IMR-90 (cell line): ENCODE results near the gene PLXDC1. TPM values are rescaled to one million over a fixed set of nuclear protein-coding genes. Genes with fewer than 3 reads are reported as not detected.

Experiments used
- ATAC-seq: fragments of 200-7000 bp; cut with Tn5 transposase; 2 replicates; pipeline ENCODE4 v1.9.1; 2020; ENCODE audit warnings: low read depth, mild to moderate bottlenecking, moderate library complexity
- BruUV-seq: library from RNA; stranded (reverse); fragments of 400-500 nt; replicated peaks from 2 replicates; lab custom pipeline; 2021; lab: Mats Ljungman, UMichigan
- CTCF ChIA-PET: fragments of 300-600 bp; formaldehyde crosslinking; extraction: SDS; loops from one replicate; lab custom pipeline; 2021; ENCODE audit warnings: antibody characterized with exemption; lab: Yijun Ruan, JAX
- POLR2A ChIA-PET: fragments of 300-600 bp; sonication (Branson Sonifier 250); formaldehyde crosslinking; loops from one replicate; lab custom pipeline; 2022; ENCODE audit warnings: antibody characterized with exemption; ENCODE audit not compliant: unreplicated experiment; lab: Charles Lee
- DNase-seq: peaks from one replicate; pipeline ENCODE4 v3.0.0; 2013
- H2AFZ ChIP-seq: replicated peaks from 2 replicates; pipeline ENCODE3; 2013; ENCODE audit warnings: low read length, mild to moderate bottlenecking; ENCODE audit not compliant: poor library complexity
- H2AK5ac ChIP-seq: 2 replicates; pipeline ENCODE4 v1.6.1; 2013; ENCODE audit warnings: low read depth, low read length, inconsistent platforms
- H2AK9ac ChIP-seq: replicated peaks from 2 replicates; pipeline ENCODE3; 2013; ENCODE audit warnings: mild to moderate bottlenecking, low read depth, low read length, moderate library complexity; ENCODE audit not compliant: poor library complexity
- H2BK120ac ChIP-seq: 2 replicates; pipeline ENCODE4 v1.6.1; 2013; ENCODE audit warnings: low read depth, low read length, inconsistent platforms
- H2BK15ac ChIP-seq: 3 replicates; pipeline ENCODE4 v1.6.1; 2013; ENCODE audit warnings: low read depth, low read length, inconsistent platforms
- H2BK20ac ChIP-seq: 2 replicates; pipeline ENCODE4 v1.6.1; 2013; ENCODE audit warnings: low read depth, mild to moderate bottlenecking, inconsistent platforms, low read length, moderate library complexity
- H2BK5ac ChIP-seq: 2 replicates; pipeline ENCODE4 v1.6.1; 2013; ENCODE audit warnings: mild to moderate bottlenecking, low read depth, low read length, inconsistent platforms; ENCODE audit not compliant: poor library complexity, severe bottlenecking
- H3K14ac ChIP-seq: replicated peaks from 2 replicates; pipeline ENCODE4 v1.6.1; 2013; ENCODE audit warnings: low read depth, low read length, inconsistent platforms
- H3K18ac ChIP-seq: 2 replicates; pipeline ENCODE4 v1.6.1; 2013; ENCODE audit warnings: low read depth, low read length, control low read depth
- H3K23ac ChIP-seq: 2 replicates; pipeline ENCODE4 v1.6.1; 2013; ENCODE audit warnings: low read depth, low read length, inconsistent platforms
- H3K27ac ChIP-seq: 2 replicates; pipeline ENCODE4 v1.5.1; 2013; ENCODE audit warnings: mild to moderate bottlenecking, control low read depth, low read length; ENCODE audit not compliant: insufficient read depth
- H3K27me3 ChIP-seq: 2 replicates; pipeline ENCODE4 v1.6.1; 2013; ENCODE audit warnings: low read length; ENCODE audit not compliant: control insufficient read depth, insufficient read depth
- H3K36me3 ChIP-seq: 2 replicates; pipeline ENCODE4 v1.6.1; 2013; ENCODE audit warnings: low read length, mixed read lengths; ENCODE audit not compliant: control insufficient read depth, insufficient read depth
- H3K4ac ChIP-seq: 2 replicates; pipeline ENCODE4 v1.6.1; 2013; ENCODE audit warnings: low read depth, low read length, inconsistent platforms
- H3K4me1 ChIP-seq: 2 replicates; pipeline ENCODE4 v1.6.1; 2013; ENCODE audit warnings: low read length, mixed read lengths; ENCODE audit not compliant: control insufficient read depth, insufficient read depth
- H3K4me2 ChIP-seq: 2 replicates; pipeline ENCODE4 v1.6.1; 2013; ENCODE audit warnings: low read depth, mild to moderate bottlenecking, control low read depth, low read length, moderate library complexity
- H3K4me3 ChIP-seq: 2 replicates; pipeline ENCODE4 v1.5.1; 2013; ENCODE audit warnings: low read depth, mild to moderate bottlenecking, control low read depth, low read length, moderate library complexity; ENCODE audit not compliant: insufficient read depth
- H3K56ac ChIP-seq: 2 replicates; pipeline ENCODE4 v1.6.1; 2013; ENCODE audit warnings: low read length, inconsistent platforms; ENCODE audit not compliant: insufficient read depth; ENCODE audit errors: extremely low read depth
- H3K79me1 ChIP-seq, 2 experiments: 2 replicates each; pipeline ENCODE4 v1.6.1; 2013; ENCODE audit warnings: low read length in 2 of 2, inconsistent platforms in 1 of 2, low read depth in 1 of 2
- H3K9ac ChIP-seq: 2 replicates; pipeline ENCODE4 v1.6.1; 2013; ENCODE audit warnings: low read depth, low read length, control low read depth
- H3K9me1 ChIP-seq: 2 replicates; pipeline ENCODE4 v1.6.1; 2013; ENCODE audit warnings: low read length, inconsistent platforms; ENCODE audit not compliant: insufficient read depth
- H3K9me3 ChIP-seq: 2 replicates; pipeline ENCODE4 v1.6.1; 2013; ENCODE audit warnings: low read length; ENCODE audit not compliant: control insufficient read depth, insufficient read depth
- H4K20me1 ChIP-seq: 2 replicates; pipeline ENCODE4 v1.6.1; 2013; ENCODE audit warnings: low read length, inconsistent platforms; ENCODE audit not compliant: insufficient read depth
- H4K5ac ChIP-seq: 2 replicates; pipeline ENCODE4 v1.6.1; 2013; ENCODE audit warnings: mild to moderate bottlenecking, low read depth, low read length, control low read depth
- H4K8ac ChIP-seq, 2 experiments: 2 replicates each; pipeline ENCODE4 v1.6.1; 2013; ENCODE audit warnings: low read depth in 2 of 2, low read length in 2 of 2, control low read depth in 1 of 2, inconsistent platforms in 1 of 2
- H4K91ac ChIP-seq: 2 replicates; pipeline ENCODE4 v1.6.1; 2013; ENCODE audit warnings: low read depth, low read length, inconsistent platforms; ENCODE audit not compliant: insufficient read depth
- FOS ChIP-seq: fragments of 150-350 bp; IDR thresholded peaks from 2 replicates; pipeline ENCODE4 v1.6.1; 2016; ENCODE audit warnings: low read depth, low read length
- MXI1 ChIP-seq: IDR thresholded peaks from 2 replicates; pipeline ENCODE4 v1.6.1; 2012; ENCODE audit warnings: low read depth, mild to moderate bottlenecking, low read length, moderate library complexity, borderline replicate concordance
- NFE2L2 ChIP-seq: fragments of 150-350 bp; IDR thresholded peaks from 2 replicates; pipeline ENCODE4 v1.6.1; 2016; ENCODE audit warnings: low read depth, mild to moderate bottlenecking, low read length
- POLR2A ChIP-seq: IDR thresholded peaks from 2 replicates; pipeline ENCODE4 v1.6.1; 2012; ENCODE audit warnings: mild to moderate bottlenecking, low read depth, low read length
- RAD21 ChIP-seq: IDR thresholded peaks from 2 replicates; pipeline ENCODE4 v1.6.1; 2012; ENCODE audit warnings: low read length, improper control_type of control experiment
- SMC3 ChIP-seq: fragments of 150-350 bp; IDR thresholded peaks from 2 replicates; pipeline ENCODE4 v1.6.1; 2016; ENCODE audit warnings: low read depth, mild to moderate bottlenecking, antibody characterized with exemption, low read length, moderate library complexity
- WGBS, 2 experiments: methylation state at CpG; one replicate each; pipeline versions ENCODE4 v1.1.5 to v1.1.7; 2013; ENCODE audit warnings: missing lambda C conversion rate in 2 of 2; ENCODE audit not compliant: insufficient read length in 1 of 2; ENCODE audit errors: extremely low coverage in 2 of 2; 5-methylcytosine and 5-hydroxymethylcytosine counted together
- dilution Hi-C: fragments of 300-500 bp; cut with HindIII; formaldehyde crosslinking; loops from one replicate; pipeline ENCODE4 v1.14.3; 2018; ENCODE audit warnings: low sequenced_read_pairs; ENCODE audit not compliant: unreplicated experiment
- in situ Hi-C: fragments of 300-500 bp; cut with MboI; formaldehyde crosslinking; loops from 3 replicates; pipeline ENCODE4 v1.14.3; 2019; ENCODE audit warnings: low sequenced_read_pairs, inconsistent platforms, mixed read lengths
- intact Hi-C: fragments of 100-400 bp; cut with micrococcal nuclease; formaldehyde crosslinking; loops from 2 replicates; pipeline ENCODE4 v1.10.0; 2022
- polyA plus RNA-seq, 3 experiments: library from polyadenylated mRNA; depleted of rRNA; stranded (reverse); fragments of >200 nt; gene quantifications; 2 replicates each; pipeline ENCODE4 v1.2.3, GENCODE V29; 2012; ENCODE audit warnings: low replicate concordance in 1 of 3
- total RNA-seq: library from RNA; depleted of rRNA; stranded (reverse); fragments of >200 nt; gene quantifications from 2 replicates; pipeline ENCODE4 v1.2.3, GENCODE V29; 2012

The PLXDC1 gene
- total and polyA plus RNA-seq, 2 of the 4 experiments (the other 2 are of a cell fraction): under 0.01 to 0.50 TPM

DNA sequence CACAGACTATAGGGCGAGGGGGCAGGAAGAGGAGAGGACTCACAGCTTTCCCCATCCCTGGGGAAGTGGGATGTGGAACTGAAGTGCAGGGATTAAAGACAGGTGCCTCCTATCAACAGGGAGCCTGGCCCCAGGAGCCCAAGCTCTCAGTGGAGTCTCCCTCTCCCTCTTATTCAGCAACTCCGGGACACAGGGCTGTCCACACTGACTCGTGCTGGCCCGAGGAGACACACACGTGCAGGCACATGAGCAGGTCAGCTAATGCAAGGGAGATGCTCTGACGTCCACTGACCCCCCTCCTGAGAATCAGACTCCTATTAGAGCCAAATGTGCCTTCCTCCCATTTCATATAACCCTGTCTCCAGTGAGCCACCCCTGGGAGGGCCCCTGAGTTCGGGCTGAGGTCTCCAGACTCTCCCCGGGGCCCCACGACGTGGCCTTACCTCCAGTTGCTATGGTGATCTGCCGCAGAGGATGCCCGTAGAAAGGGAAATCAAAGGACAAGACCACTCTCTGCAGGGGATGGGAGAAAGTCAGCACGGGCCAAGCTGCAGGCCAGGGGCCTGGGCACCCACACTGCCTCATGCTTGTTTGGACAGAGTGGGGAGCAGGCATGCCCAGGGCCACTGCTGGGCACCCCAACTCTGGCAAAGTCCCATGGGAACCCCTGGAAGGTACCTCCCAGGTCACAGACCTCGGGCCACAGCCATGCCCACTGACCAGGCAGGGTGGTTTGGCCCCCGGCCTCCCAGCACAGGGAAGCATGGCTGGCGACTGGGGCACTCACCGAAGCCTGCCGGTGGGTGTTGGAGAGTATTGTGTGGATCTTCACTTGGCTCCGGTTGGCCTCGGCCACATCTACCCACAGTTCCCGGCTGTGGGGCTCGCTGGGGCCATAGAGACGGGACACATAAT lies 42.7 kb downstream of the PLXDC1 start:
- DNase-seq (no peak), ATAC-seq (no peak)
- Histone ChIP-seq H3K9me1 (no peaks in the 10 kb centered on the region; the same call in 1 of the 2 replicates), H2BK120ac (no peak overlapping the region), H4K91ac (no peak overlapping the region), H3K56ac (no peak overlapping the region), H3K9ac (no peak overlapping the region), H3K18ac (no peak overlapping the region), H2AFZ (no peak overlapping the region), H3K14ac (no peak overlapping the region), H2BK20ac (no peak overlapping the region), H4K5ac (no peak overlapping the region), H2BK15ac (no peak overlapping the region), H2AK9ac (no peak overlapping the region), H3K9me3 (no peaks in the 10 kb centered on the region; the same call in 1 of the 2 replicates), H3K27ac (no peak overlapping the region), H3K4me2 (no peak overlapping the region), H3K23ac (no peak overlapping the region), H3K27me3 (peaks cover 42% of the 10 kb centered on the region), H3K79me1 (no peaks in the 10 kb centered on the region), H3K4me3 (no peak overlapping the region), H3K4ac (no peak overlapping the region), H2AK5ac (no peak overlapping the region), H4K20me1 (no peaks in the 10 kb centered on the region), H3K36me3 (no peaks in the 10 kb centered on the region), H4K8ac (no peak overlapping the region), H2BK5ac (no peak overlapping the region), H3K4me1 (peaks cover 2% of the 10 kb centered on the region; the same call in 1 of the 2 replicates)
- in situ Hi-C loops: no loop called here
- WGBS, 2 experiments: 55% methylated on average over 5 of the region's 23 CpGs; no CpG with 5 or more reads in 1 of the 2 experiments
- TF ChIP-seq SMC3 (no peak), POLR2A (no peak), RAD21 (no peak), NFE2L2 (no peak), FOS (no peak), MXI1 (no peak)
- CTCF ChIA-PET: no interaction called here
- BruUV-seq: no TSS peak
- dilution Hi-C loops: no loop called here
- intact Hi-C loops: no loop called here
- POLR2A ChIA-PET: no interaction called here
